ENCODE measurements around the gene DSCAML1.
"Not testable (repeated sequence)": the region's sequence is repeated elsewhere in the genome, so short reads cannot be mapped to it uniquely, and the experiment has no call there.

The DSCAML1 gene

DNA sequence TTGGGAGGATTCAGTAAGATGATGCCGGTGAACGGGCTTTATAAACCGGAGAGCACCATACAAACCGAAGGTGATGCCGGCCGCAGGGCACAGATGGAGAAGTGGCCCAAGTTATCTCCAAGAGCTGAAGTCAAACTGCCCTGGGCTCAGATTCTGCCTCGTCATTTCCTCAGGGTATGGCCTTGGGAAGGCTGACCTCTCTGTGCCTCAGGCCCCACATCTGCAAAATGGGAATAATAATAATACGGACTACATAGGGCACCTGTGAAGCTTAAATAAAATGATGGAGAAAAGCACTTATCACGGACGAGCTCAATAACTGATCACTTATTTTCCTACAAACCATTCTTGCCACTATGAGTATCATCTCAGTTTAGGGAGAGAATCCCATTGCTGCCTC, 29.9 kb downstream of the DSCAML1 start:
- ATAC-seq (no peak), DNase-seq (ENCODE audit: low spot score in 2 of 2) (no peak)

DNA sequence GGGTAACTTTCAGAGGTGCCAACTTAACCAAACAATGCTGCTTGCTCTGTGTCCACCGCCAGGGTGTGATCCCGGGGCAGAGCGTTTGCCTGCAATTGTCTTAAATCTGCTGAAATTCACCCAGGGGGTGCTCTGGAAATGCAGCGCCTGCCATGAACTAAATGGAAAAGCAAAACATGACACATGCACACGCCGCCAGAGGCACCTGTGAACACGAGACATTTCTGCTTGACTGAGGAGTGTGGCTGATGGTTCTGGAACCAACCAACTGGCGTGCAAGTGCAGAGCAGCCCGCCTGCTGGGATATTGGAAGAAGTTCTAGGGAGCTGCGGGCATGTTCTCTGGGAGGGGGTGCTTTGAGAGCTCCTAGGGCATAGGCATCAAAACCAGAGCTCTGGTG, 30.4 kb downstream of the DSCAML1 start:
- H3K4me1 Mint-ChIP-seq, result no peaks in the 10 kb centered on the region
- DNase-seq (ENCODE audit: low spot score in 2 of 2), result no peak
- ATAC-seq, result no peak
- H3K9me3 Mint-ChIP-seq, result no peaks in the 10 kb centered on the region
- H3K27ac Mint-ChIP-seq, result no peak overlapping the region
- H3K4me3 Mint-ChIP-seq, result no peak overlapping the region
- no peaks in the 10 kb centered on the region for H3K36me3 Mint-ChIP-seq

More for the DNA sequence above, 29.9 kb downstream of the DSCAML1 start:
- H3K4me3 Mint-ChIP-seq, result no peak overlapping the region
- H3K36me3 Mint-ChIP-seq, result no peaks in the 10 kb centered on the region
- no peaks in the 10 kb centered on the region for H3K9me3 Mint-ChIP-seq
- H3K4me1 Mint-ChIP-seq, result no peaks in the 10 kb centered on the region
- no peak overlapping the region for H3K27ac Mint-ChIP-seq

- no peaks in the 10 kb centered on the region for H3K36me3 Mint-ChIP-seq
- no peak for ATAC-seq
Measured at GRCh38 chr11:117766026-117766425, 31.0 kb downstream of the DSCAML1 start.

GRCh38 chr11:117765068-117765467, 31.9 kb downstream of the DSCAML1 start:
- Mint-ChIP-seq H3K9me3 (no peaks in the 10 kb centered on the region), H3K27ac (no peak overlapping the region), H3K4me1 (no peaks in the 10 kb centered on the region), H3K4me3 (no peak overlapping the region), H3K36me3 (no peaks in the 10 kb centered on the region)
- ATAC-seq, result no peak
- DNase-seq (ENCODE audit: low spot score in 2 of 2), result no peak

More at GRCh38 chr11:117766026-117766425, 31.0 kb downstream of the DSCAML1 start:
- DNase-seq (ENCODE audit: low spot score in 2 of 2), result no peak
- no peak overlapping the region for H3K27ac Mint-ChIP-seq
- no peak overlapping the region for H3K4me3 Mint-ChIP-seq
- no peaks in the 10 kb centered on the region for H3K4me1 Mint-ChIP-seq
- H3K9me3 Mint-ChIP-seq, result no peaks in the 10 kb centered on the region

DNA sequence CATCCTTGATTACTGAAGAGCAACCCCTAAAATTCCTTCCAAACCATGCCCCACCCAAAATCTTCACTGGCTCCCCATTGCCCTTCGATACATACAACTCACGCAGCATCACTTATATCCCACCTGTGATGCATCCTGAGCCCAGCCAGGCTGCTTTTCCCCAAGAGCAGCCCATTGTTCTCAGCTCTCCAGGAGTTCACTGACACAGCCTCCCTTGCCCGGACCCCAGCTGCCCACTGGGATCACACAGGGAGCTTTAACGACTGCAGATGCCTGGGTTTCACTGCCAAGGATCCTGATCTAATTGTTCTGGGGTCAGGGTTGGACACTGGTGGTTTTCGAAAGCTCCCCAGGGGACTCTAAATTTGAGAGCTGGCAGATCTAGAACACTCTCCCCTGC, 33.6 kb downstream of the DSCAML1 start:
- not testable (repeated sequence) for H3K4me1 Mint-ChIP-seq; DNase-seq (ENCODE audit: low spot score in 2 of 2); H3K27ac Mint-ChIP-seq; H3K9me3 Mint-ChIP-seq; H3K36me3 Mint-ChIP-seq; H3K4me3 Mint-ChIP-seq; ATAC-seq

- no peak for DNase-seq (ENCODE audit: low spot score in 2 of 2)
- ATAC-seq, result no peak
- H3K27ac Mint-ChIP-seq, result no peak overlapping the region
- H3K4me3 Mint-ChIP-seq, result no peak overlapping the region
- H3K4me1 Mint-ChIP-seq, result no peaks in the 10 kb centered on the region
- H3K9me3 Mint-ChIP-seq, result no peaks in the 10 kb centered on the region
- H3K36me3 Mint-ChIP-seq, result no peaks in the 10 kb centered on the region
Measured at GRCh38 chr11:117761993-117762392, 35.0 kb downstream of the DSCAML1 start.

GRCh38 chr11:117759305-117759704, 37.7 kb downstream of the DSCAML1 start:
- no peaks in the 10 kb centered on the region for H3K36me3 Mint-ChIP-seq
- no peak overlapping the region for H3K4me3 Mint-ChIP-seq
- no peaks in the 10 kb centered on the region for H3K4me1 Mint-ChIP-seq
- DNase-seq (ENCODE audit: low spot score in 2 of 2), result no peak
- ATAC-seq, result no peak
- H3K27ac Mint-ChIP-seq, result no peak overlapping the region
- H3K9me3 Mint-ChIP-seq, result no peaks in the 10 kb centered on the region

DNA sequence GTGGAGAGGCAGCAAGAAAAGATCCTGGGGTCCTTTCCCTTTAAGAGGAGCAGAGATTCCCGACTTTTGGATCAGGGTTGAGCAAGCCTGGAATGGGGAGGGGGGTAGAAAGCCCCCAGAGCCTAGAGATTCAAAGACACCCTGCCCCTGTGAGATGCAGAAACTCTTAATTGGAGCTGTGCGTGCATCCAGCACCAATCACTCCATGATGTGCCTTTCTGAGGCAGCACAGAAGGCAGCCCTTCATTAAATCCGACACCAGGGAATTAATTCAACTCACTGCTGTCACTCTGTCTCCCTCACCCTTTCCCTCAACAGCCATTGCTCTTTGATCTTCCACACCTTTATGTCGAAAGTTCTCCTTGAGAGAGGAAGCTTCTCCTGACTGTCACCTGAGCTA, 43.0 kb downstream of the DSCAML1 start:
- Mint-ChIP-seq H3K27ac (no peak overlapping the region), H3K36me3 (no peaks in the 10 kb centered on the region), H3K4me1 (no peaks in the 10 kb centered on the region), H3K9me3 (no peaks in the 10 kb centered on the region), H3K4me3 (no peak overlapping the region)
- ATAC-seq, result no peak
- no peak for DNase-seq (ENCODE audit: low spot score in 2 of 2)

GRCh38 chr11:117752721-117753237, 44.2 kb downstream of the DSCAML1 start:
- H3K4me1 Mint-ChIP-seq, result no peaks in the 10 kb centered on the region
- H3K36me3 Mint-ChIP-seq, result no peaks in the 10 kb centered on the region
- no peak overlapping the region for H3K27ac Mint-ChIP-seq
- no peak for ATAC-seq
- no peaks in the 10 kb centered on the region for H3K9me3 Mint-ChIP-seq
- H3K4me3 Mint-ChIP-seq, result no peak overlapping the region
- DNase-seq (ENCODE audit: low spot score in 2 of 2), result no peak

- H3K36me3 Mint-ChIP-seq, result no peaks in the 10 kb centered on the region
- ATAC-seq (no peak), DNase-seq (ENCODE audit: low spot score in 2 of 2) (no peak)
- H3K4me1 Mint-ChIP-seq, result no peaks in the 10 kb centered on the region
- no peak overlapping the region for H3K27ac Mint-ChIP-seq
- H3K4me3 Mint-ChIP-seq, result no peak overlapping the region
- H3K9me3 Mint-ChIP-seq, result no peaks in the 10 kb centered on the region
Measured at GRCh38 chr11:117752071-117752470, 44.9 kb downstream of the DSCAML1 start.

DNA sequence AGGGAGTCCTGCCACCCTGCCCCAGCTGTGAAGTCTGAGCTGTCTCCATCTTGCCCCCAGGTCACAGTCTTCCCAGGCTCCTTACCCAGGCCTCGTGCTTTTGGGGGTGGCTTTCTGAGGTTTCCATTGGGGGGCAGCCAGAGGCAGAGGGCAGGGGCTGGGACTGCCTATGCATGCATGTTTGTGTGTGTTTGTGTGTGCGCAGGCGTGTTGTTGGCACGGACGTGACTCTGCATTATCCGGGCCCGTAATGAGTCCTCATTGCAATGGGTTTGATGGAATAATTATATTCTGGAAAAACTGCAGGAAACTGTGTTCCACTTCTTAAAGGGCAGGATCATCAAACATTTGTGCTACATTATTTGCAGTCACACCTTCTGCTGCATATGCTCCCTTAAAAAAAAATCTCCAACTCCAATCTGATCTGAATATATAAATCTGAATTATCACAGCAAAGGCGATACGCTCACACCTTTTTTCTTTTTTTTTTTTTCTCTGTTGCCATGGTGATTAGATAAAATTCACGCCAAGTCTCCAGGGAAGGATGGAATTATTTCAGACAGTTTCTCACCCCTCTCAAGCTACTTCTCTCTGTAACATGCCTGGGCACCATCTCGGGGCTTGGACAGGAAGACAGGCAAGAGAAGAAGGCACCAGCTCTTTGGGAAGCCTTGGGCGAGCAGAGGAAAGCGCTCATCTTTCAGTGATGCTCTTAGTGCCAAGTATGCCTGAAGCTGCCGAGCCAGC, 45.9 kb downstream of the DSCAML1 start:
- Mint-ChIP-seq H3K4me1 (no peaks in the 10 kb centered on the region), H3K36me3 (no peaks in the 10 kb centered on the region), H3K27ac (no peak overlapping the region), H3K4me3 (no peak overlapping the region), H3K9me3 (no peaks in the 10 kb centered on the region)
- no peak for DNase-seq (ENCODE audit: low spot score in 2 of 2)
- no peak for ATAC-seq

- Mint-ChIP-seq H3K36me3 (no peaks in the 10 kb centered on the region), H3K4me3 (no peak overlapping the region), H3K9me3 (no peaks in the 10 kb centered on the region), H3K4me1 (no peaks in the 10 kb centered on the region), H3K27ac (no peak overlapping the region)
- ATAC-seq, result no peak
- DNase-seq (ENCODE audit: low spot score in 2 of 2), result no peak
Measured at GRCh38 chr11:117750357-117750756, 46.7 kb downstream of the DSCAML1 start.

GRCh38 chr11:117749541-117749910, 47.5 kb downstream of the DSCAML1 start:
- ATAC-seq (no peak), DNase-seq (ENCODE audit: low spot score in 2 of 2) (no peak)
- Mint-ChIP-seq H3K27ac (no peak overlapping the region), H3K4me3 (no peak overlapping the region), H3K36me3 (no peaks in the 10 kb centered on the region), H3K9me3 (no peaks in the 10 kb centered on the region), H3K4me1 (no peaks in the 10 kb centered on the region)

DNA sequence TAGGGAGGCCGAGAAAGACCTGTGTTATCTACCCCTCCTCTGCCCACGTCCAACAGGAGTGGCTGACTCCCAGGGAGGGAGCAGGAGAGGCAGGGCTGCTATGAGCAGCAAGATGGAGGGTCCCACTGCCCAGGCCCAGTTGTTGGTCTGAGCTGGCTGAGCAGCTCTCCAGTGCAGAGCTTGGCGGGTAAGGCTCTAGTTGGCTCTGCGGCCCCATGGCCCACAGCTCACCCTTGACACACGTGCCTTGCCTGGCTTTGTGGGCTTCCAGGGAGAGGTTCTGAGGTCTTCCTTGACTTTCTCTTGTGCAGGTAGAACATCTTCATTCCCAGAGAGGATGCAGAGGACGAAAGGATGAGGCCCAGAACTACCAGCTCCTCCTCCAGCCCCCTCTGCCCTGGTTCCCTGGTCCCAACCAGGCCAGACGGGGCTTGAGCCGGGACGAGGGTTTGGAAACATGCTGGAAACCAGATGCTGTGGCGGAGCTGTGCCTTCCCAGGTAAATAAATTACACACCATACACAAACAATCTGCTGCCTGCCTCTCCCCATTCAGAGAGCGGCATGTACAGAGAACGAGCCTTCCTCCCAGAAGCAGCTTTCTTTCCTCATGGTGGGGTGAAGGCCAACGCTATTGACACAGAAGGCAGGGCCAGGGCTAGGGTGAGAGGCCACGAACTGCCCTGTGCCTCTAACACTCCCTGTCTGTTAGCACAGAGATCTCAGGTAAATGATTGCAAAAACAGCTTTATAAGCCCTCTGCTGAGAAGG, 48.1 kb downstream of the DSCAML1 start:
- ATAC-seq (no peak), DNase-seq (ENCODE audit: low spot score in 2 of 2) (no peak)
- Mint-ChIP-seq H3K27ac (no peak overlapping the region), H3K4me3 (no peak overlapping the region), H3K4me1 (no peaks in the 10 kb centered on the region), H3K36me3 (no peaks in the 10 kb centered on the region), H3K9me3 (no peaks in the 10 kb centered on the region)

- DNase-seq (ENCODE audit: low spot score in 2 of 2) (no peak), ATAC-seq (no peak)
- H3K9me3 Mint-ChIP-seq, result no peaks in the 10 kb centered on the region
- no peaks in the 10 kb centered on the region for H3K36me3 Mint-ChIP-seq
- peaks cover 8% of the 10 kb centered on the region for H3K4me1 Mint-ChIP-seq
- no peak overlapping the region for H3K4me3 Mint-ChIP-seq
- no peak overlapping the region for H3K27ac Mint-ChIP-seq
Measured at GRCh38 chr11:117747892-117748291, 49.1 kb downstream of the DSCAML1 start.

DNA sequence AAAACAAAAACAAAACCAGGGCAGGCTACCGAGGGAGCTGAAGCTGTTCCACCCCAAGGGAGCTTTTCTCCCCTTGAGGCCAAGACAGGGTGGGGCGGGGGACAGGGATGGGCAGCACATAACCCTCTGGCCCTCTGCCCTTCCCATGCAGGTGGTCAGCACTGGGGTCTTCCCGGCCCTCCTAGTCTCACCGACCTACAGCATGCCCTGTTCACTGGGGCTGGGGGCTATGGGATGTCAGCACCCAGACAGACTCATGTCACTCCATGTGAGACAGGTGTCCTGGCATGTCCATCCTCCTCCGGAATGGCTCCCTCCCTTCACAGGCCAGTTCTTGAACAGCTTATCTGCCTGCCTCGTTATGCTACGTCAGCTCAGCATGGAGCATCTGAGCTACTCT, 51.7 kb downstream of the DSCAML1 start:
- Mint-ChIP-seq H3K4me1 (peaks cover 10% of the 10 kb centered on the region), H3K36me3 (no peaks in the 10 kb centered on the region), H3K4me3 (no peak overlapping the region), H3K27ac (no peak overlapping the region), H3K9me3 (no peaks in the 10 kb centered on the region)
- DNase-seq (ENCODE audit: low spot score in 2 of 2) (no peak), ATAC-seq (no peak)
